SK-N-MC (cell line): ENCODE data around the gene TBX1.

Source experiments
- DNase-seq: peaks from one replicate; pipeline ENCODE4 v3.0.0-alpha.2; 2011; ENCODE audit warnings: low read depth, low spot score
- H3K27ac ChIP-seq: fragments of 200-600 bp; sonication (generic); 2 replicates; pipeline ENCODE4 v1.5.1; 2016; ENCODE audit warnings: mixed run types
- H3K36me3 ChIP-seq: fragments of 200-600 bp; sonication (generic); 2 replicates; pipeline ENCODE4 v1.6.1; 2017; ENCODE audit warnings: antibody characterized with exemption, low read length, mixed read lengths; ENCODE audit not compliant: insufficient read depth
- H3K4me3 ChIP-seq: fragments of 200-600 bp; sonication (generic); 2 replicates; pipeline ENCODE4 v1.5.1; 2016
- H3K9ac ChIP-seq: fragments of 200-600 bp; sonication (generic); 2 replicates; pipeline ENCODE4 v1.8.0; 2017; ENCODE audit warnings: mixed run types, mixed read lengths; ENCODE audit not compliant: insufficient read length
- H3K9me3 ChIP-seq: fragments of 200-600 bp; sonication (generic); 2 replicates; pipeline ENCODE4 v1.6.1; 2017; ENCODE audit warnings: low read depth, mild to moderate bottlenecking, antibody characterized with exemption, low read length, moderate library complexity, mixed read lengths
- EZH2 ChIP-seq: fragments of 200-600 bp; sonication (generic); IDR thresholded peaks from one replicate; pipeline ENCODE4 v1.6.1; 2017; ENCODE audit warnings: antibody characterized with exemption
- FOXP2 ChIP-seq: optimal IDR thresholded peaks from 2 replicates; pipeline ENCODE3; 2011; ENCODE audit warnings: mild to moderate bottlenecking, moderate library complexity; ENCODE audit not compliant: insufficient read depth; ENCODE audit errors: extremely low read length, control extremely low read depth
- POLR2AphosphoS5 ChIP-seq: IDR thresholded peaks from 2 replicates; pipeline ENCODE4 v1.6.1; 2012; ENCODE audit warnings: mild to moderate bottlenecking, low read depth, low read length, borderline replicate concordance

TBX1 gene

DNA sequence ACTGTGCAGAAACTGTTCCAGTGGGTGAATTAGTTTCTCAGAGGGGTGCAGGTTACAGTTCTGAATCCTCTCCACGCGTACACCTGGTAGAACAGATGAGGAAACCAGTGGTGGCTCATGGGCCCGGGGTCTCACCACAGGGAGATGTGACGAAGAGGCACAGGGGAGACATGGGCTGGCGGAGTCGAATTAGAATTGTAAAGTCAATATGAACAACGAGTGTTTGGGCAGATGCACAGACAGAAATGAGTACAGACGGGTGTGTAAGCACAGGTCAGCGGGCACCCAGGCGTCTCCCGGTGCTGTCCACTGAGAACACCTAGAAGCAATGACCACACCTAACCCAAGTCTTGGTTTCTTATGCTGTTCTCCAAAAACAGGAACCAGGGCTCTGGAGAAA is 52.3 kb downstream of the TBX1 start:
- Histone ChIP-seq H3K9ac (no peak overlapping the region), H3K4me3 (no peak overlapping the region), H3K36me3 (no peaks in the 10 kb centered on the region), H3K9me3 (no peaks in the 10 kb centered on the region), H3K27ac (no peak overlapping the region; the same call in 1 of the 2 replicates)
- no peak for DNase-seq
- TF ChIP-seq FOXP2: no peak
- no peak for TF ChIP-seq EZH2
- no peak for TF ChIP-seq POLR2AphosphoS5

DNA sequence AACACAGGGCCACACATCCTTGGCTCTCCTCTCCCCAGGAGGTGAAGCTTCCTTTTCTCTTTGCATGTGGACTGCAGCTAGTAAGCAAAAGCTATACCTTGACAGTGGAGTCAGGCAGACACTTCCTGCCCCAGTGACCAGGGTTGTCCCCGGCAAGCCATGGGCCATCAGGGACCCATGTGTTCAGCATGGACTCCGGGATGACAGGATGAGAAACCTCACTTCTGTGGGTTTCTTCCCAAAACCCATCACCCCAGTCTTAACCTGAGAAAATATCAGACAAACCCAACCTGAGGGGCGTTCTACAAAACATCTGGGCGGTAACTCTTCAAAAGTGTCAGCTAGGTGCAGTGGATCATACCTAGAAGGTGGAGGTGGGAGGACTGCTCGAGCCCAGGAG is 53.9 kb downstream of the TBX1 start:
- H3K9ac ChIP-seq: no peak overlapping the region
- TF ChIP-seq POLR2AphosphoS5 (no peak), EZH2 (no peak), FOXP2 (no peak)
- H3K4me3 ChIP-seq: no peak overlapping the region
- H3K36me3 ChIP-seq: no peaks in the 10 kb centered on the region
- no peak for DNase-seq
- H3K9me3 ChIP-seq: no peaks in the 10 kb centered on the region
- H3K27ac ChIP-seq: no peak overlapping the region

GRCh38 chr22:19815093-19815822 is 54.7 kb downstream of the TBX1 start:
- TF ChIP-seq FOXP2 (no peak), EZH2 (no peak), POLR2AphosphoS5 (no peak)
- Histone ChIP-seq H3K9ac (no peak overlapping the region), H3K4me3 (no peak overlapping the region), H3K9me3 (no peaks in the 10 kb centered on the region), H3K36me3 (no peaks in the 10 kb centered on the region), H3K27ac (peak overlapping the region; percentile 9; the same call in 1 of the 2 replicates)
- no peak for DNase-seq

DNA sequence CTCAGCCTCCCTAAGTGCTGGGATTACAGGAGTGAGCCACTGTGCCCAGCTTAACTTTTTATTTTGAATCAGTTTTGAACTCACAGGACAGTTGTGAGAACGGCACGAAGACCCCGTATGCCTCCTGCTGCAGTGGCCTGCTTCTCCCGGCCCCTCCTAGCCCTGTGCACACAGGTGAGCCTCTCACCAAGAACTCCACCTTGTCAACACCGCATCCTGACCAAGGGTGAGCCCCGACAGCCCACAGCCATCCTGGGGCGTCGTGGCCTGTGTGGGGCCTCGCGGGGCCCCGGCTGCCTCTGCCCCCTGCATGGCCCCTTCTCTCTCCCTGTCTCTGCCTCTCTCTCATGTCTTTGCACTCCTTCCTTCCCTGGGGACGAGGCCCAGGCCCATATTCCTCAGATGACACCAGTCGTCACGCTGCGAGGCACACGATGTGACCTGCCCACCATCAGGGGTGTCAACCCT is 55.3 kb downstream of the TBX1 start:
- H3K36me3 ChIP-seq: no peaks in the 10 kb centered on the region
- TF ChIP-seq EZH2 (no peak), FOXP2 (no peak), POLR2AphosphoS5 (no peak)
- no peaks in the 10 kb centered on the region for H3K9me3 ChIP-seq
- H3K9ac ChIP-seq: no peak overlapping the region
- H3K27ac ChIP-seq: no peak overlapping the region
- no peak for DNase-seq
- no peak overlapping the region for H3K4me3 ChIP-seq

- no peaks in the 10 kb centered on the region for H3K9me3 ChIP-seq
- no peak for TF ChIP-seq POLR2AphosphoS5
- no peak for TF ChIP-seq EZH2
- TF ChIP-seq FOXP2: no peak
Measured at GRCh38 chr22:19816372-19817119, 56.0 kb downstream of the TBX1 start.

More at GRCh38 chr22:19816372-19817119, 56.0 kb downstream of the TBX1 start:
- Histone ChIP-seq H3K4me3 (no peak overlapping the region), H3K9ac (no peak overlapping the region), H3K27ac (no peak overlapping the region), H3K36me3 (no peaks in the 10 kb centered on the region)
- no peak for DNase-seq
